ENCODE results near the gene WRAP53.

Gene WRAP53

DNA sequence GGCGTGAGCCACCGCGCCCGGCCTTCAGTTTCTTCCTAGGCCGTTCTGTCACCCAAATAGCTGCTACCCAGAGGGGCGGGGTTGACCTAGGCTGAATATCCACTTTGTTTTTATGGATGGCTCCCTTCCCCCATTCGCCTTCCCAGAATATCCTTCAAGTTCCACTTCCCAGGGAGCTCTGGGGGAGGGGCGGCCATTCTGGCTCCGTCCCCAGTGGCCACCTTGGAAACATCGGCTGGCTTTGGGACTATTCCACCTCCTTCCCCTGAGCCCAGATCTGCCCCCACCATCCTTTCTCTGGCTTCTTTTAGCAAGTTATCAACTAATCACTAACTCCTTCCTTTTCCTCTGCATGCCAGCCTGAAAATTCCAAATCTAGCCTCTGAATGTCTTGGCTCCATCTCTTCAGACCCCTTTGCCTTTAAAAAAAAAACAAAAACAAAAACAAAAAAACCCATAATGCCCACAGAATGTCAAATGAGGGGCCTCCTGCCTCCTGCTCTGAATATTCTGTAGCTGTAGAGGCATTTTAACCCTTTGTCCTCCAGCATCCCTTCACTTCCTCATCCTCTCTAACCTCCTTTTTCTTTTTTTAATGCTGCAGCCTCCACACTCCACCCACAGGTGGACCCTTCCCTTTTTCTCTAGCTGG lies 31.2 kb upstream of the WRAP53 start:
- no peak for DNase-seq (ENCODE audit: low read depth)
- no peak overlapping the region for H3K4me3 ChIP-seq (ENCODE audit: low read depth, low read length)
- in situ Hi-C loops (cut with HindIII; ENCODE audit: low sequenced_read_pairs) = no loop called here
- TF ChIP-seq, protein P1, sequence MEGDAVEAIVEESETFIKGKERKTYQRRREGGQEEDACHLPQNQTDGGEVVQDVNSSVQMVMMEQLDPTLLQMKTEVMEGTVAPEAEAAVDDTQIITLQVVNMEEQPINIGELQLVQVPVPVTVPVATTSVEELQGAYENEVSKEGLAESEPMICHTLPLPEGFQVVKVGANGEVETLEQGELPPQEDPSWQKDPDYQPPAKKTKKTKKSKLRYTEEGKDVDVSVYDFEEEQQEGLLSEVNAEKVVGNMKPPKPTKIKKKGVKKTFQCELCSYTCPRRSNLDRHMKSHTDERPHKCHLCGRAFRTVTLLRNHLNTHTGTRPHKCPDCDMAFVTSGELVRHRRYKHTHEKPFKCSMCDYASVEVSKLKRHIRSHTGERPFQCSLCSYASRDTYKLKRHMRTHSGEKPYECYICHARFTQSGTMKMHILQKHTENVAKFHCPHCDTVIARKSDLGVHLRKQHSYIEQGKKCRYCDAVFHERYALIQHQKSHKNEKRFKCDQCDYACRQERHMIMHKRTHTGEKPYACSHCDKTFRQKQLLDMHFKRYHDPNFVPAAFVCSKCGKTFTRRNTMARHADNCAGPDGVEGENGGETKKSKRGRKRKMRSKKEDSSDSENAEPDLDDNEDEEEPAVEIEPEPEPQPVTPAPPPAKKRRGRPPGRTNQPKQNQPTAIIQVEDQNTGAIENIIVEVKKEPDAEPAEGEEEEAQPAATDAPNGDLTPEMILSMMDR (IDR thresholded peaks at IDR 0.05; ENCODE audit: low read depth, low read length, missing control alignments) = no peak

DNA sequence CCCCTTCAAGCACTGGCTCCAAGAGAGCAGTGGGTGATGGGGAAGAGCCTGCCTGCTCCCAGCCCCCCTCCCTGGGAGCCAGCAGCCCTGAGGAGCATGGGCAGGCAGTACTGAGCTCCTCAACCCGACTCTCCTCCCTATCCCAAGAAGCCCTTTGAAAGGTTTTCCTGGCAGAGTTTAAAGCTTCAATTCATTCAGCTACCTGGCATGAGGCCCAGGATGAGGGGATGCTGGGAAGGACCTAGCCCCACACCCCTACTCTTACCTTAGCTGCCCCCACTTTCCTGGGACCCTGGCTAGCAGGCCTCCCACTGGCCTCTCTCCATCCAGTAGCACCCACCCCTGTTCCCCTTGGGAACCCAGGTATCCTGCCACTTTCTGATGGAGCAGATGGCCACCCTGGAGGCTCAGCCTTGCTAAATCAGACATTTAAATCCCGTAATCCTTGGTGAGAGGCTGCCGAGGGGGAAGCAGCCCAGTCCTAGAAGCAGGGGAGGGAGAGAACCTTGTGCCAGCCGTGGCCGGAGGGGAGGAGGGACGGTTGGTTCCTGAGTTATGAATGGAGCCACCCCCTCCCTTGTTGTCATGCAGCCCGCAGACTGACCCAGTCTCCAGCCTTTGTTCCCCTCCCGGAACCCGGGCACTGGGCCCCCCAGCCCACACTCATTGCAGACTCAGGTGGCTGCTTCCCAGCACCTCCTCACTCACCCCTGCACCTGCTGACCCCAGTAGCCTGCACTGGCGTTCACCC lies 20.4 kb upstream of the WRAP53 start:
- no peak for DNase-seq (ENCODE audit: low read depth)
- TF ChIP-seq, protein P1 (IDR thresholded peaks at IDR 0.05; ENCODE audit: low read depth, low read length, missing control alignments) = no peak
- in situ Hi-C loops (cut with HindIII; ENCODE audit: low sequenced_read_pairs) = no loop called here
- H3K4me3 ChIP-seq (ENCODE audit: low read depth, low read length) = no peak overlapping the region

GRCh38 chr17:7668482-7668881 lies 19.8 kb upstream of the WRAP53 start:
- TF ChIP-seq, protein P1 (IDR thresholded peaks at IDR 0.05; ENCODE audit: low read depth, low read length, missing control alignments) = no peak
- DNase-seq (ENCODE audit: low read depth) = no peak
- no peak overlapping the region for H3K4me3 ChIP-seq (ENCODE audit: low read depth, low read length)
- in situ Hi-C loops (cut with HindIII; ENCODE audit: low sequenced_read_pairs) = no loop called here

- no peak overlapping the region for H3K4me3 ChIP-seq (ENCODE audit: low read depth, low read length)
- TF ChIP-seq, protein P1 (IDR thresholded peaks at IDR 0.05; ENCODE audit: low read depth, low read length, missing control alignments) = peak; percentile 40
- no peak for DNase-seq (ENCODE audit: low read depth)
- in situ Hi-C loops (cut with HindIII; ENCODE audit: low sequenced_read_pairs) = no loop called here
Observed at GRCh38 chr17:7673239-7673638, 15.0 kb upstream of the WRAP53 start.

GRCh38 chr17:7674934-7675333 lies 13.3 kb upstream of the WRAP53 start:
- no peak overlapping the region for H3K4me3 ChIP-seq (ENCODE audit: low read depth, low read length)
- TF ChIP-seq, protein P1 (IDR thresholded peaks at IDR 0.05; ENCODE audit: low read depth, low read length, missing control alignments) = no peak
- DNase-seq (ENCODE audit: low read depth) = no peak
- in situ Hi-C loops (cut with HindIII; ENCODE audit: low sequenced_read_pairs) = no loop called here

- TF ChIP-seq, protein P1 (IDR thresholded peaks at IDR 0.05; ENCODE audit: low read depth, low read length, missing control alignments) = no peak
- in situ Hi-C loops (cut with HindIII; ENCODE audit: low sequenced_read_pairs) = no loop called here
- no peak for DNase-seq (ENCODE audit: low read depth)
- H3K4me3 ChIP-seq (ENCODE audit: low read depth, low read length) = no peak overlapping the region
Observed at GRCh38 chr17:7676533-7676932, 11.7 kb upstream of the WRAP53 start.

Measured in astrocyte of the cerebellum (primary cell).